Lower lobe of right lung (tissue), 2 donors: ENCODE results near the gene CACNA1D. TPM values are rescaled to one million over a fixed set of nuclear protein-coding genes. Genes with fewer than 3 reads are reported as not detected.

Source experiments
- ATAC-seq, 2 donors: fragments of 200-7000 bp; cut with Tn5 transposase; one replicate each; pipeline ENCODE4 v1.9.1; 2020 to 2022; ENCODE audit warnings: mild to moderate bottlenecking in 2 of 2, moderate library complexity in 2 of 2
- DNase-seq: peaks from one replicate; pipeline ENCODE4 v3.0.0-alpha.2; 2020
- H3K27ac ChIP-seq: fragments of 200-600 bp; one replicate; pipeline ENCODE4 v1.8.0; 2022
- H3K27me3 ChIP-seq: fragments of 200-600 bp; one replicate; pipeline ENCODE4 v1.8.0; 2022; ENCODE audit warnings: low read depth
- H3K36me3 ChIP-seq: fragments of 200-600 bp; one replicate; pipeline ENCODE4 v1.8.0; 2022; ENCODE audit warnings: mild to moderate bottlenecking
- H3K4me1 ChIP-seq: fragments of 200-600 bp; one replicate; pipeline ENCODE4 v1.8.0; 2022
- H3K4me3 ChIP-seq: fragments of 200-600 bp; one replicate; pipeline ENCODE4 v1.8.0; 2022; ENCODE audit warnings: mild to moderate bottlenecking
- H3K9me3 ChIP-seq: fragments of 200-600 bp; one replicate; pipeline ENCODE4 v1.8.0; 2022
- CTCF ChIP-seq: fragments of 200-600 bp; IDR thresholded peaks from one replicate; pipeline ENCODE4 v1.8.0; 2022; ENCODE audit warnings: antibody characterized with exemption, mild to moderate bottlenecking
- intact Hi-C: fragments of 100-400 bp; cut with DNase I; formaldehyde crosslinking; loops from one replicate; pipeline ENCODE4 v1.11.0; 2022
- total RNA-seq: library from RNA; stranded (reverse); fragmentation: NEBNext Ultra II Directional; extraction: Animal tissue kit (Norgen Biotek cat#: 25700); gene quantifications from one replicate; pipeline ENCODE4 v1.2.1, GENCODE V29; 2021
- donor health status: DM: no; HTN: yes; CAD: no; lungs with severe emphysema.

The CACNA1D gene
- total RNA-seq, 1 donor from 2014 or later = 33.6 TPM

GRCh38 chr3:53845103-53845880 lies 350.9 kb downstream of the CACNA1D start:
- H3K4me1 ChIP-seq = peaks cover 36% of the 10 kb centered on the region

GRCh38 chr3:53845881-53846133 lies 351.4 kb downstream of the CACNA1D start:
- H3K4me3 ChIP-seq = peak overlapping the region; percentile 74
- H3K36me3 ChIP-seq = no peaks in the 10 kb centered on the region
- H3K27me3 ChIP-seq = peaks cover 28% of the 10 kb centered on the region
- TF ChIP-seq CTCF = no peak
- no peaks in the 10 kb centered on the region for H3K9me3 ChIP-seq
- H3K27ac ChIP-seq = peak overlapping the region; percentile 83
- intact Hi-C loops = no loop called here
- ATAC-seq (no peak), DNase-seq (no peak)
- peaks cover 36% of the 10 kb centered on the region for H3K4me1 ChIP-seq

More at GRCh38 chr3:53845103-53845880, 350.9 kb downstream of the CACNA1D start:
- ATAC-seq (peak; percentile 72 to 76), DNase-seq (peak; percentile 75)
- H3K27me3 ChIP-seq = peaks cover 28% of the 10 kb centered on the region
- intact Hi-C loops = no loop called here
- peak overlapping the region; percentile 74 for H3K4me3 ChIP-seq
- peak; percentile 43 for TF ChIP-seq CTCF
- no peaks in the 10 kb centered on the region for H3K9me3 ChIP-seq
- H3K36me3 ChIP-seq = no peaks in the 10 kb centered on the region
- H3K27ac ChIP-seq = peak overlapping the region; percentile 83

- peak within 1 kb of the TSS; percentile 74 for H3K4me3 ChIP-seq
- no peak for TF ChIP-seq CTCF
- DNase-seq = peak; percentile 84
- ATAC-seq = peak; percentile 93 to 94
- H3K27me3 ChIP-seq = peaks cover 28% of the 10 kb centered on the region
- peak within 1 kb of the TSS; percentile 83 for H3K27ac ChIP-seq
- H3K9me3 ChIP-seq = no peaks in the 10 kb centered on the region
- no peaks in the 10 kb centered on the region for H3K36me3 ChIP-seq
- H3K4me1 ChIP-seq = peaks cover 36% of the 10 kb centered on the region
- intact Hi-C loops = no loop called here
These were observed 351.9 kb downstream of the CACNA1D start, which contains the start of the genes CHDH and IL17RB for GRCh38 chr3:53846134-53846850. Gene CHDH (minus strand): TSS chr3:53846419. CDS start chr3:53824008, 22,411 bp downstream. Gene IL17RB (plus strand): TSS chr3:53846568. CDS start chr3:53846589, 21 bp downstream.

GRCh38 chr3:53846851-53847155 lies 352.4 kb downstream of the CACNA1D start:
- Histone ChIP-seq H3K4me3 (peak overlapping the region; percentile 74), H3K36me3 (no peaks in the 10 kb centered on the region), H3K27ac (no peak overlapping the region), H3K9me3 (no peaks in the 10 kb centered on the region), H3K27me3 (peaks cover 28% of the 10 kb centered on the region), H3K4me1 (peaks cover 36% of the 10 kb centered on the region)
- intact Hi-C loops = no loop called here
- ATAC-seq (no peak), DNase-seq (no peak)
- TF ChIP-seq CTCF = no peak

DNA sequence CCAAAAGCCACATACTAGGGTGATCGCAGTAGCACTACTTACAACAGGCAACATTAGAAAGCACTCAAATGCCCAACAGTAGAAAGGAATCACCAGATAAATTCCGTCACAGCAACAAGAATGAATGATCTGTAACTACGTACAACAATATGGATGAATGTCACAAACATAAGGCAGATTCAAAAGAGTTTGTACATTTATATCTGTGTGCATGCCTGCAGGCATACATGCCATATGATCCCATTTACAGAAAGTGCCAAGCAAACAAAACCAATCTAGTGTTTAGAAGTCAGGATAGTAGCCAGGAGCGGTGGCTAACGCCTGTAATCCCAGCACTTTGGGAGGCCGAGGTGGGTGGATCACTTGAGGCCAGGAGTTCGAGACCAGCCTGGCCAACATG lies 355.5 kb downstream of the CACNA1D start:
- H3K27ac ChIP-seq = no peak overlapping the region
- no peak for DNase-seq
- H3K4me3 ChIP-seq = no peak overlapping the region
- no peaks in the 10 kb centered on the region for H3K36me3 ChIP-seq
- H3K9me3 ChIP-seq = no peaks in the 10 kb centered on the region
- H3K4me1 ChIP-seq = peaks cover 15% of the 10 kb centered on the region
- intact Hi-C loops = no loop called here
- ATAC-seq = no peak
- TF ChIP-seq CTCF = no peak
- H3K27me3 ChIP-seq = peaks cover 28% of the 10 kb centered on the region
